WERI-Rb-1 (cell line): ENCODE results near the gene HOXB3.

ENCODE experiments used
- DNase-seq: peaks from one replicate; pipeline ENCODE4 v3.0.0-alpha.2; 2020
- H3K27ac ChIP-seq: fragments of 250-450 bp; sonication (Bioruptor Pico); 2 replicates; pipeline ENCODE4 v1.5.1; 2020; ENCODE audit warnings: mild to moderate bottlenecking, moderate library complexity
- H3K27me3 ChIP-seq: fragments of 250-450 bp; sonication (Bioruptor Pico); 2 replicates; pipeline ENCODE4 v1.5.1; 2021; ENCODE audit warnings: mild to moderate bottlenecking, low read depth, moderate library complexity; ENCODE audit not compliant: insufficient read depth, severe bottlenecking
- H3K36me3 ChIP-seq: fragments of 250-450 bp; sonication (Bioruptor Pico); 2 replicates; pipeline ENCODE4 v1.5.1; 2020; ENCODE audit warnings: mild to moderate bottlenecking, moderate library complexity
- H3K4me3 ChIP-seq: 2 replicates; pipeline ENCODE4 v1.5.1; 2011; ENCODE audit warnings: low read depth, mild to moderate bottlenecking, control low read depth, low read length
- H3K9me3 ChIP-seq: fragments of 250-450 bp; sonication (Bioruptor Pico); 2 replicates; pipeline ENCODE4 v1.5.1; 2021; ENCODE audit warnings: mild to moderate bottlenecking, moderate library complexity; ENCODE audit not compliant: severe bottlenecking
- TF ChIP-seq, protein P1 (sequence below): IDR thresholded peaks from 2 replicates; pipeline ENCODE4 v1.5.1; 2011; ENCODE audit warnings: low read depth, mild to moderate bottlenecking, control low read depth, inconsistent platforms, low read length

The HOXB3 gene

GRCh38 chr17:48616717-48617470, 26.9 kb upstream of the HOXB3 start:
- TF ChIP-seq, protein P1, sequence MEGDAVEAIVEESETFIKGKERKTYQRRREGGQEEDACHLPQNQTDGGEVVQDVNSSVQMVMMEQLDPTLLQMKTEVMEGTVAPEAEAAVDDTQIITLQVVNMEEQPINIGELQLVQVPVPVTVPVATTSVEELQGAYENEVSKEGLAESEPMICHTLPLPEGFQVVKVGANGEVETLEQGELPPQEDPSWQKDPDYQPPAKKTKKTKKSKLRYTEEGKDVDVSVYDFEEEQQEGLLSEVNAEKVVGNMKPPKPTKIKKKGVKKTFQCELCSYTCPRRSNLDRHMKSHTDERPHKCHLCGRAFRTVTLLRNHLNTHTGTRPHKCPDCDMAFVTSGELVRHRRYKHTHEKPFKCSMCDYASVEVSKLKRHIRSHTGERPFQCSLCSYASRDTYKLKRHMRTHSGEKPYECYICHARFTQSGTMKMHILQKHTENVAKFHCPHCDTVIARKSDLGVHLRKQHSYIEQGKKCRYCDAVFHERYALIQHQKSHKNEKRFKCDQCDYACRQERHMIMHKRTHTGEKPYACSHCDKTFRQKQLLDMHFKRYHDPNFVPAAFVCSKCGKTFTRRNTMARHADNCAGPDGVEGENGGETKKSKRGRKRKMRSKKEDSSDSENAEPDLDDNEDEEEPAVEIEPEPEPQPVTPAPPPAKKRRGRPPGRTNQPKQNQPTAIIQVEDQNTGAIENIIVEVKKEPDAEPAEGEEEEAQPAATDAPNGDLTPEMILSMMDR = no peak
- Histone ChIP-seq H3K27ac (no peak overlapping the region), H3K9me3 (peaks cover 3% of the 10 kb centered on the region), H3K27me3 (peaks cover 94% of the 10 kb centered on the region), H3K4me3 (no peak overlapping the region), H3K36me3 (no peaks in the 10 kb centered on the region)
- no peak for DNase-seq

GRCh38 chr17:48615963-48616716, 26.1 kb upstream of the HOXB3 start:
- H3K27me3 ChIP-seq = peaks cover 91% of the 10 kb centered on the region
- H3K4me3 ChIP-seq = no peak overlapping the region
- no peaks in the 10 kb centered on the region for H3K9me3 ChIP-seq
- H3K27ac ChIP-seq = no peak overlapping the region
- no peak for DNase-seq
- TF ChIP-seq, protein P1 = no peak
- H3K36me3 ChIP-seq = no peaks in the 10 kb centered on the region

DNA sequence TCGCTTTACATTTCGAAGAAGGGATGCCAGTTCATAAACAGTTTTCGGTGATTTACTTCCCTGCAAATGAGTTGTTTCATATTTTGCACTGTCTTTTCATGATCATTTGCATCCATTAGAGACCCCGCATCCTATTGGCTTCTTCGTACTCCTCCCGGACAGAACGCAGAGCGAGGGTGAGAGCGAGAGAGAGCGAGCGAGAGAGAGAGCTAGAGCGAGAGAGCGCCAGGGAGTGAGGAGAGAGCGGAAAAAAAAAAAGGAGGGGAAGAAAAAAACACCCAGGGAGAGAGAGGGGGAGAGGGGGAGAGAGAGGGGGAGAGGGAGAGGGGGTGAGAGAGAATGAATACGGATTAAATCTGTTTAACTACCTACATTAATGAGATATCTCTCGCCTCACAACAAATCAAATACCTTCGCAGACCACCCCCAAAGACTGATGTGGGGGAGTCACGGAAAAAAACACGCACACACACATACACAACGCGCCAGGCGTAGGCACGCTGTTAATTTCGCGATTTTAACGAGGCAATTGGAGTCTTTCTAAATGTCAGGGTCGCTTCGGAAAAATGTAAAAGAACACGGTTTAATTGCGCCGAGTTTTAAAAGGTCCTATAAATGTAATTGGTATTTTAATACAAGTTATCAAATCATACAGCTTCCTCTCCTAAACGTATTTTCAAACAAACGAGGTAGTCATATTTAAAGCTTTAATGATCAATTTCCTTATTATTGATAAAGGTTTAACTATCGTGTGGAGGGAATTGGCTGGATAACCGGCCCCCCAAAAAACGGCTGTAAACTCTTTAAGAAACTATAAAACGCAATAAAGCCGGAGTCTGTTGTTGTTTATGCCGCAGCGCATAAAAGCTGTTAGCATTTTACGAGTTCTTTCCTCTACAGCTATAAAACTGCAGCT, 25.3 kb upstream of the HOXB3 start, which contains the start of gene HOXB8:
HOXB8 (minus strand) TSS at position 246 of the 916 bp plus-strand sequence. CDS start 588 bp downstream, outside the sequence.
- Histone ChIP-seq H3K4me3 (peak within 1 kb of the TSS; percentile 28), H3K9me3 (no peaks in the 10 kb centered on the region), H3K27me3 (peaks cover 91% of the 10 kb centered on the region), H3K27ac (no peak within 1 kb of the TSS), H3K36me3 (no peaks in the 10 kb centered on the region)
- DNase-seq = no peak
- TF ChIP-seq, protein P1 = no peak

- peak; percentile 49 for DNase-seq
- H3K27me3 ChIP-seq = peaks cover 91% of the 10 kb centered on the region
Observed at GRCh38 chr17:48613862-48614694, 24.0 kb upstream of the HOXB3 start.

More at GRCh38 chr17:48613862-48614694, 24.0 kb upstream of the HOXB3 start:
- TF ChIP-seq, protein P1 = no peak
- Histone ChIP-seq H3K9me3 (no peaks in the 10 kb centered on the region), H3K27ac (no peak overlapping the region), H3K36me3 (no peaks in the 10 kb centered on the region), H3K4me3 (peak overlapping the region; percentile 43)
